ENCODE results near the gene KATNB1. TPM values are rescaled to one million over a fixed set of nuclear protein-coding genes. Genes with fewer than 3 reads are reported as not detected.

Gene KATNB1
- total and polyA plus RNA-seq, 12 donors: 9.0 to 15.1 (median 11.0) TPM

- intact Hi-C loops (cut with DNase I): loop anchor here in 7 of 10 donors (5.0 to 10.0 kb wide), 6 partner anchors 48 to 253 kb away; partner anchors contain the start of genes USB1 (in 3 of the 7), ZNF319 (in 3 of the 7) and KIFC3 (in 2 of the 7)
- Histone ChIP-seq H3K36me3 (peaks cover 0 to 80% (median 10%) of the 10 kb centered on the region in 9 donors), H3K4me3 (no peak overlapping the region), H3K4me1 (peaks cover 0 to 27% (median 17%) of the 10 kb centered on the region in 9 donors), H3K9me3 (no peaks in the 10 kb centered on the region), H3K27me3 (no peaks in the 10 kb centered on the region), H3K27ac (no peak overlapping the region)
- 85 to 91% methylated on average over 9 of the region's 9 CpGs for WGBS, 2 donors
- no peak for ATAC-seq
- DNase-seq: no peak
- TF ChIP-seq CTCF (IDR thresholded peaks at IDR 0.05): no peak
These were observed 18.9 kb downstream of the KATNB1 start for GRCh38 chr16:57754354-57755060.

GRCh38 chr16:57755061-57755684 is 19.6 kb downstream of the KATNB1 start:
- ATAC-seq (no peak), DNase-seq (no peak)
- Histone ChIP-seq H3K4me1 (peaks cover 0 to 33% (median 17%) of the 10 kb centered on the region in 9 donors), H3K27ac (no peak overlapping the region), H3K9me3 (no peaks in the 10 kb centered on the region), H3K36me3 (peaks cover 0 to 87% (median 16%) of the 10 kb centered on the region in 9 donors), H3K4me3 (no peak overlapping the region), H3K27me3 (no peaks in the 10 kb centered on the region)
- WGBS, 2 donors: 86 to 88% methylated on average over 24 of the region's 24 CpGs
- no peak for TF ChIP-seq CTCF (IDR thresholded peaks at IDR 0.05)
- intact Hi-C loops (cut with DNase I): loop anchor here in 7 of 10 donors (5.0 to 10.0 kb wide), 6 partner anchors 47 to 252 kb away; partner anchors contain the start of genes USB1 (in 3 of the 7), ZNF319 (in 3 of the 7) and KIFC3 (in 2 of the 7)

GRCh38 chr16:57755726-57756423 is 20.3 kb downstream of the KATNB1 start:
- Histone ChIP-seq H3K36me3 (peaks cover 0 to 90% (median 21%) of the 10 kb centered on the region in 9 donors), H3K4me1 (peaks cover 0 to 35% (median 17%) of the 10 kb centered on the region in 9 donors), H3K27me3 (no peaks in the 10 kb centered on the region), H3K27ac (no peak overlapping the region), H3K4me3 (no peak overlapping the region), H3K9me3 (no peaks in the 10 kb centered on the region)
- no peak for ATAC-seq
- DNase-seq: no peak
- WGBS, 2 donors: 75 to 77% methylated on average over 18 of the region's 18 CpGs
- TF ChIP-seq CTCF (IDR thresholded peaks at IDR 0.05): no peak
- intact Hi-C loops (cut with DNase I): loop anchor here in 9 of 10 donors (2.0 to 10.0 kb wide), 9 partner anchors 46 to 251 kb away; partner anchors contain the start of genes USB1 (in 4 of the 9), ZNF319 (in 4 of the 9) and KIFC3 (in 2 of the 9)
